CD14-positive monocyte (primary cell): ENCODE measurements around the gene WARS2. TPM values are rescaled to one million over a fixed set of nuclear protein-coding genes. Genes with fewer than 3 reads are reported as not detected.

ENCODE experiments used
- DNase-seq, 3 donors: peaks; one replicate each; pipeline ENCODE4 v3.0.0-alpha.2; 2011 to 2022
- H2AFZ ChIP-seq: 2 replicates; pipeline ENCODE4 v1.6.0; 2012; ENCODE audit warnings: mild to moderate bottlenecking, low read depth, low read length, inconsistent platforms; ENCODE audit not compliant: insufficient read depth, poor library complexity, severe bottlenecking
- H3K27ac ChIP-seq, 2 donors: 1 replicate in 1 of 2; 2 replicates in 1 of 2; pipeline ENCODE4 v1.5.1; 2012 to 2013; ENCODE audit warnings: low read length in 2 of 2, control low read depth in 1 of 2, inconsistent platforms in 1 of 2, low read depth in 1 of 2, mild to moderate bottlenecking in 1 of 2
- H3K27me3 ChIP-seq, 2 donors: one replicate each; pipeline versions ENCODE4 v1.6.0 to v1.6.1; 2011 to 2013; ENCODE audit warnings: low read length in 2 of 2; ENCODE audit not compliant: control insufficient read depth in 2 of 2, insufficient read depth in 2 of 2
- H3K36me3 ChIP-seq, 2 donors: replicated peaks in 1 of 2; 1 replicate in 1 of 2; 2 replicates in 1 of 2; pipeline versions ENCODE4 v1.5.1 to v1.6.1; 2012 to 2013; ENCODE audit warnings: low read length in 2 of 2, control low read depth in 1 of 2, inconsistent platforms in 1 of 2, mild to moderate bottlenecking in 1 of 2; ENCODE audit not compliant: insufficient read depth in 2 of 2, control insufficient read depth in 1 of 2
- H3K4me1 ChIP-seq, 2 donors: 1 replicate in 1 of 2; 2 replicates in 1 of 2; pipeline versions ENCODE4 v1.5.1 to v1.6.1; 2012 to 2013; ENCODE audit warnings: low read length in 2 of 2, control low read depth in 1 of 2, inconsistent platforms in 1 of 2, mild to moderate bottlenecking in 1 of 2, moderate library complexity in 1 of 2; ENCODE audit not compliant: insufficient read depth in 2 of 2, control insufficient read depth in 1 of 2
- H3K4me2 ChIP-seq: replicated peaks from 2 replicates; pipeline ENCODE3; 2012; ENCODE audit warnings: low read length, moderate library complexity, mild to moderate bottlenecking; ENCODE audit not compliant: poor library complexity, severe bottlenecking; ENCODE audit errors: extremely low read depth
- H3K4me3 ChIP-seq, 3 experiments: fragments of 200-600 bp in 1 of 3; sonication (generic) in 1 of 3; replicated peaks in 1 of 3; 1 replicate in 2 of 3; 2 replicates in 1 of 3; pipeline ENCODE4 v1.5.1; 2011 to 2013; ENCODE audit warnings: low read length in 3 of 3, mild to moderate bottlenecking in 3 of 3, control low read depth in 2 of 3, low read depth in 2 of 3, inconsistent platforms in 1 of 3, moderate library complexity in 1 of 3
- H3K79me2 ChIP-seq: 2 replicates; pipeline ENCODE4 v1.6.0; 2012; ENCODE audit warnings: mild to moderate bottlenecking, control low read depth, inconsistent platforms, low read length, moderate library complexity; ENCODE audit not compliant: insufficient read depth
- H3K9ac ChIP-seq: 2 replicates; pipeline ENCODE4 v1.6.0; 2017; ENCODE audit warnings: low read length, mild to moderate bottlenecking; ENCODE audit not compliant: insufficient read depth, poor library complexity, severe bottlenecking
- H3K9me3 ChIP-seq, 2 donors: replicated peaks in 1 of 2; 1 replicate in 1 of 2; 2 replicates in 1 of 2; pipeline versions ENCODE4 v1.5.1 to v1.6.1; 2012 to 2013; ENCODE audit warnings: low read length in 2 of 2, control low read depth in 1 of 2; ENCODE audit not compliant: control insufficient read depth in 1 of 2, insufficient read depth in 1 of 2
- H4K20me1 ChIP-seq: 2 replicates; pipeline ENCODE4 v1.6.0; 2012; ENCODE audit warnings: mild to moderate bottlenecking, low read length, control low read depth, moderate library complexity; ENCODE audit not compliant: insufficient read depth
- H3K27ac Mint-ChIP-seq, 7 donors: one replicate each; pipeline ENCODE4 v1.8.0; 2020; ENCODE audit warnings: mild to moderate bottlenecking in 7 of 7, mixed read lengths in 7 of 7, moderate library complexity in 6 of 7, inconsistent platforms in 2 of 7
- H3K27me3 Mint-ChIP-seq, 3 donors: one replicate each; pipeline ENCODE4 v1.8.0; 2021 to 2022; ENCODE audit warnings: low read depth in 3 of 3, mild to moderate bottlenecking in 3 of 3, mixed read lengths in 3 of 3, moderate library complexity in 3 of 3, inconsistent platforms in 1 of 3
- H3K36me3 Mint-ChIP-seq, 2 donors: one replicate each; pipeline ENCODE4 v1.8.0; 2020; ENCODE audit warnings: mixed read lengths in 2 of 2, inconsistent platforms in 1 of 2, mild to moderate bottlenecking in 1 of 2
- H3K4me1 Mint-ChIP-seq: one replicate; pipeline ENCODE4 v1.8.0; 2020; ENCODE audit warnings: mild to moderate bottlenecking, mixed read lengths
- H3K4me3 Mint-ChIP-seq, 2 donors: one replicate each; pipeline ENCODE4 v1.8.0; 2020; ENCODE audit warnings: mild to moderate bottlenecking in 2 of 2, mixed read lengths in 2 of 2, moderate library complexity in 1 of 2
- H3K9me3 Mint-ChIP-seq, 7 donors: one replicate each; pipeline ENCODE4 v1.8.0; 2020 to 2022; ENCODE audit warnings: mixed read lengths in 7 of 7, mild to moderate bottlenecking in 6 of 7, moderate library complexity in 6 of 7, inconsistent platforms in 2 of 7
- CTCF ChIP-seq: fragments of 200-600 bp; IDR thresholded peaks from one replicate; pipeline ENCODE4 v1.8.0; 2022; ENCODE audit warnings: antibody characterized with exemption, mild to moderate bottlenecking
- WGBS: methylation state at CpG from one replicate; pipeline ENCODE4 v1.1.5; 2013; ENCODE audit warnings: missing lambda C conversion rate; ENCODE audit not compliant: insufficient coverage; 5-methylcytosine and 5-hydroxymethylcytosine counted together
- intact Hi-C, 2 donors: fragments of 100-400 bp; cut with micrococcal nuclease; formaldehyde crosslinking; loops; one replicate each; pipeline versions ENCODE4 v1.15.0 to v1.15.1; 2023
- polyA plus RNA-seq, 3 donors: library from polyadenylated mRNA; depleted of rRNA in 1 of 3; unstranded in 2 of 3; stranded (reverse) in 1 of 3; fragments of 300-500 nt in 2 of 3; fragments of >200 nt in 1 of 3; fragmentation: Illumina TruSeq in 2 of 3; gene quantifications; 1 replicate in 2 of 3; 2 replicates in 1 of 3; pipeline ENCODE4 v1.2.3, GENCODE V29; 2012 to 2021

The WARS2 gene
- polyA plus RNA-seq, 3 donors, result 4.6 to 5.1 (median 4.7) TPM

- Histone ChIP-seq H2AFZ (no peak overlapping the region), H3K27ac (no peak overlapping the region), H3K79me2 (no peaks in the 10 kb centered on the region), H3K36me3 (no peaks in the 10 kb centered on the region), H3K9ac (no peak overlapping the region), H3K27me3 (peaks cover 88 to 98% of the 10 kb centered on the region in 2 donors), H3K4me3 (no peak overlapping the region), H3K4me1 (peaks cover 25 to 27% of the 10 kb centered on the region in 2 donors), H3K4me2 (no peak overlapping the region), H3K9me3 (peaks cover 5 to 71% of the 10 kb centered on the region in 2 donors), H4K20me1 (no peaks in the 10 kb centered on the region)
- WGBS, result 28% methylated on average over 2 of the region's 2 CpGs
- Mint-ChIP-seq H3K27ac (peak overlapping the region in 1 of 7 donors; percentile 25), H3K9me3 (peaks cover 2 to 41% (median 23%) of the 10 kb centered on the region in 7 donors), H3K4me3 (peak overlapping the region in 1 of 2 donors; percentile 59), H3K27me3 (peaks cover 97 to 100% (median 98%) of the 10 kb centered on the region in 3 donors), H3K4me1 (peaks cover 36% of the 10 kb centered on the region), H3K36me3 (peaks cover 4 to 18% of the 10 kb centered on the region in 2 donors)
- intact Hi-C loops, result no loop called here
- DNase-seq, result no peak
- no peak for TF ChIP-seq CTCF
Observed at GRCh38 chr1:118998171-118998570, 142.3 kb downstream of the WARS2 start.

DNA sequence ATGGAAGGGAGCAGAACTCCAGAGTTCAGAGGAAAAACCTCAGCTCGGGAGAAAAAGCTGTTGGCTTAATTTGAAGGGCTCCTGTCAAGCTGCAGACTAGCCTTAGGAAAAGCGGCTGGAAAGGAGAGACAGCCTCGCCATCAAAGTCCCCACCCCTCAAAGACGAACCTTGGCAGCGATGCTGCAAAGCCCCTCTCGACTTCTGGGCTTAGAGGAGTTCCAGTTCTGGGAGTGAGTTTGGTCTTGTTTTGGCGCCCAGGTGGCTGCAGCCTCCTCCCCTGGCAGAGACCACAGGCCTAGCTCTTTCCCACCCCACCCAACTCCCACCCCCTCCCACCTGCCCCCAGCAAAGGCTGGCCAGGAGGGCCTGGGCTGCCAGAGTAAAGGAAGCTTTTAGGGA lies 143.2 kb downstream of the WARS2 start:
- H4K20me1 ChIP-seq, result no peaks in the 10 kb centered on the region
- H3K27me3 ChIP-seq, result peaks cover 88 to 98% of the 10 kb centered on the region in 2 donors
- DNase-seq, result no peak
- no peak overlapping the region for H3K9ac ChIP-seq
- Mint-ChIP-seq H3K9me3 (peaks cover 0 to 44% (median 20%) of the 10 kb centered on the region in 7 donors), H3K27ac (no peak overlapping the region), H3K36me3 (peaks cover 6 to 17% of the 10 kb centered on the region in 2 donors), H3K27me3 (peaks cover 95 to 100% (median 98%) of the 10 kb centered on the region in 3 donors), H3K4me1 (peaks cover 28% of the 10 kb centered on the region), H3K4me3 (peak overlapping the region in 1 of 2 donors; percentile 70)
- H3K36me3 ChIP-seq, result no peaks in the 10 kb centered on the region
- no peak overlapping the region for H2AFZ ChIP-seq
- no peaks in the 10 kb centered on the region for H3K79me2 ChIP-seq
- TF ChIP-seq CTCF, result no peak
- peaks cover 5 to 68% of the 10 kb centered on the region in 2 donors for H3K9me3 ChIP-seq
- H3K4me3 ChIP-seq, result no peak overlapping the region
- no CpG with 5 or more reads among the region's 7 CpGs for WGBS
- peaks cover 20% of the 10 kb centered on the region in 2 donors for H3K4me1 ChIP-seq
- no peak overlapping the region for H3K4me2 ChIP-seq
- intact Hi-C loops, result no loop called here
- no peak overlapping the region for H3K27ac ChIP-seq
